Upper lobe of left lung (tissue), 4 donors: ENCODE results near the gene OR1A1.
"Not testable (repeated sequence)": the region's sequence is repeated elsewhere in the genome, so short reads cannot be mapped to it uniquely, and the experiment has no call there.

Experiments
- EP300 ChIP-seq, 4 donors: sonication (generic); formaldehyde crosslinking; IDR thresholded peaks; one replicate each; pipeline ENCODE4 v1.5.1; 2017; ENCODE audit warnings: antibody characterized with exemption in 4 of 4, control low read depth in 2 of 4
- POLR2A ChIP-seq, 4 donors: fragments of 450-650 bp; IDR thresholded peaks; one replicate each; pipeline ENCODE4 v1.5.1; 2016 to 2017; ENCODE audit warnings: antibody characterized with exemption in 4 of 4, mild to moderate bottlenecking in 2 of 4
- TF ChIP-seq, protein P1 (sequence below), 6 experiments: fragments of 450-650 bp in 4 of 6; fragments of 200-600 bp in 2 of 6; sonication (generic) in 2 of 6; IDR thresholded peaks; one replicate each; pipeline ENCODE4 v1.5.1; 2016 to 2019; ENCODE audit warnings: antibody characterized with exemption in 6 of 6

DNA sequence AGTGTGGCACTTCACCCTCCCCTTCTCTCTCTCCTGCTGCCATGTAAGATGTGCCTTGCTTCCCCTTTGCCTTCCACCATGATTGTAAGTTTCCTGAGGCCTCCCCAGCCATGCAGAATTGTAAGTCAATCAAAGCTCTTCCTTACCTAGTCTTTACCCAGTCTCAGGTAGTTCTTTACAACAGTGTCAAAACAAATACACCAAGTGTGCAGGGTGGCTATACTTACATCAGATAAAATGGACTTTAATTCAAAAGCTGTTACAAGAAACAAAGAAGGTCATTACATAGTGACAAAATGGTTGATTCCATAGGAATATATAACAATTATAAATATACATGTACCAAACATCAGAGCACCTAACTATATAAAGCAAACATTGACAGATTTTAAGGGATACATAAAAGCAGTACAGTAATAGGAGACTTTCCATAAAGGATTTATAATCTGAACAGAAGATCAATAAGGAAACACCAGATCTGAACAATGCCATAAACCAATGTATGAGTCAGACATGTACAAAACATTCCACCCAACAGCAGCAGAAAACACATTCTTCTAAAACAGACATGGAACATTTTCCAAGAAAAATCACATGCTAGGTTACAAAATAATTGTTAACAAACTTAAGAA is 17.4 kb downstream of the OR1A1 start:
- TF ChIP-seq, protein P1, sequence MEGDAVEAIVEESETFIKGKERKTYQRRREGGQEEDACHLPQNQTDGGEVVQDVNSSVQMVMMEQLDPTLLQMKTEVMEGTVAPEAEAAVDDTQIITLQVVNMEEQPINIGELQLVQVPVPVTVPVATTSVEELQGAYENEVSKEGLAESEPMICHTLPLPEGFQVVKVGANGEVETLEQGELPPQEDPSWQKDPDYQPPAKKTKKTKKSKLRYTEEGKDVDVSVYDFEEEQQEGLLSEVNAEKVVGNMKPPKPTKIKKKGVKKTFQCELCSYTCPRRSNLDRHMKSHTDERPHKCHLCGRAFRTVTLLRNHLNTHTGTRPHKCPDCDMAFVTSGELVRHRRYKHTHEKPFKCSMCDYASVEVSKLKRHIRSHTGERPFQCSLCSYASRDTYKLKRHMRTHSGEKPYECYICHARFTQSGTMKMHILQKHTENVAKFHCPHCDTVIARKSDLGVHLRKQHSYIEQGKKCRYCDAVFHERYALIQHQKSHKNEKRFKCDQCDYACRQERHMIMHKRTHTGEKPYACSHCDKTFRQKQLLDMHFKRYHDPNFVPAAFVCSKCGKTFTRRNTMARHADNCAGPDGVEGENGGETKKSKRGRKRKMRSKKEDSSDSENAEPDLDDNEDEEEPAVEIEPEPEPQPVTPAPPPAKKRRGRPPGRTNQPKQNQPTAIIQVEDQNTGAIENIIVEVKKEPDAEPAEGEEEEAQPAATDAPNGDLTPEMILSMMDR (IDR thresholded peaks at IDR 0.05), result not testable (repeated sequence)
- TF ChIP-seq EP300, POLR2A (IDR thresholded peaks at IDR 0.05): not testable (repeated sequence)
